SK-N-SH (cell line): ENCODE measurements around the gene TJAP1. TPM values are rescaled to one million over a fixed set of nuclear protein-coding genes. Genes with fewer than 3 reads are reported as not detected.
A peak's percentile ranks its signal among the peaks of the same experiment; 100 is the strongest.

Experiments
- CTCF ChIA-PET: fragments of 300-600, 350-600 bp; formaldehyde crosslinking; extraction: SDS; loops from one replicate; lab custom pipeline; 2021; lab: Yijun Ruan, JAX
- POLR2A ChIA-PET: fragments of 350-600 bp; sonication (Branson Sonifier 250); formaldehyde crosslinking; extraction: SDS; loops from one replicate; lab custom pipeline; 2020; ENCODE audit warnings: antibody characterized with exemption, inconsistent platforms; lab: Yijun Ruan, JAX
- DNase-seq: peaks from one replicate; pipeline ENCODE4 v3.0.0; 2012
- H2AFZ ChIP-seq: fragments of 200-600 bp; sonication (generic); 2 replicates; pipeline ENCODE4 v1.8.1; 2016; ENCODE audit warnings: antibody characterized with exemption, mild to moderate bottlenecking, low read depth
- H3F3A ChIP-seq: fragments of 200-600 bp; sonication (generic); replicated peaks from 2 replicates; pipeline ENCODE3; 2016; ENCODE audit warnings: antibody characterized with exemption, mild to moderate bottlenecking; ENCODE audit not compliant: insufficient read depth
- H3K27ac ChIP-seq, 2 experiments: fragments of 200-500 bp in 1 of 2; fragments of 200-600 bp in 1 of 2; sonication (Bioruptor generic) in 1 of 2; sonication (generic), shearing (Covaris generic) in 1 of 2; 2 replicates each; pipeline versions ENCODE4 v1.5.1 to v1.6.1; 2014 to 2016; ENCODE audit warnings: low read depth in 2 of 2, inconsistent platforms in 1 of 2, low read length in 1 of 2, mild to moderate bottlenecking in 1 of 2, mixed read lengths in 1 of 2
- H3K27me3 ChIP-seq: fragments of 200-600 bp; sonication (generic), shearing (Covaris generic); 2 replicates; pipeline ENCODE4 v1.6.1; 2016; ENCODE audit warnings: mixed run types; ENCODE audit not compliant: insufficient read depth
- H3K36me3 ChIP-seq, 2 experiments: fragments of 200-500 bp in 1 of 2; fragments of 200-600 bp in 1 of 2; sonication (Bioruptor generic) in 1 of 2; sonication (generic) in 1 of 2; replicated peaks in 1 of 2; 2 replicates each; pipeline versions ENCODE3 to v1.5.1; 2014 to 2016; ENCODE audit warnings: low read length in 1 of 2, mild to moderate bottlenecking in 1 of 2; ENCODE audit not compliant: insufficient read depth in 2 of 2, control insufficient read depth in 1 of 2
- H3K4me1 ChIP-seq, 2 experiments: fragments of 200-500 bp in 1 of 2; fragments of 200-600 bp in 1 of 2; sonication (Bioruptor generic) in 1 of 2; sonication (generic), shearing (Covaris generic) in 1 of 2; 2 replicates each; pipeline versions ENCODE4 v1.5.1 to v1.6.1; 2014 to 2016; ENCODE audit warnings: low read depth in 1 of 2, low read length in 1 of 2, mixed run types in 1 of 2; ENCODE audit not compliant: insufficient read depth in 2 of 2, control insufficient read depth in 1 of 2
- H3K4me2 ChIP-seq: fragments of 200-600 bp; sonication (generic), shearing (Covaris generic); 2 replicates; pipeline ENCODE4 v1.6.1; 2017; ENCODE audit warnings: mixed run types
- H3K4me3 ChIP-seq, 2 experiments: fragments of 200-500 bp in 1 of 2; fragments of 200-600 bp in 1 of 2; sonication (Bioruptor generic) in 1 of 2; sonication (generic), shearing (Covaris generic) in 1 of 2; 2 replicates each; pipeline versions ENCODE4 v1.5.1 to v1.8.1; 2014 to 2016; ENCODE audit warnings: low read depth in 2 of 2, inconsistent platforms in 1 of 2, low read length in 1 of 2, mild to moderate bottlenecking in 1 of 2, mixed read lengths in 1 of 2, moderate library complexity in 1 of 2
- H3K79me2 ChIP-seq: fragments of 200-600 bp; sonication (generic); 2 replicates; pipeline ENCODE4 v1.8.1; 2017; ENCODE audit warnings: mild to moderate bottlenecking; ENCODE audit not compliant: insufficient read depth
- H3K9ac ChIP-seq: fragments of 200-600 bp; sonication (generic); 2 replicates; pipeline ENCODE4 v1.6.1; 2017; ENCODE audit warnings: mixed run types
- H3K9me2 ChIP-seq: fragments of 200-600 bp; sonication (generic); 2 replicates; pipeline ENCODE4 v1.6.1; 2017; ENCODE audit warnings: mixed run types
- H3K9me3 ChIP-seq: fragments of 200-600 bp; sonication (generic); 2 replicates; pipeline ENCODE4 v1.6.1; 2017; ENCODE audit warnings: mixed run types, mild to moderate bottlenecking, moderate library complexity
- H4K20me1 ChIP-seq: fragments of 200-600 bp; sonication (generic); 2 replicates; pipeline ENCODE4 v1.6.1; 2017; ENCODE audit warnings: mild to moderate bottlenecking, mixed run types; ENCODE audit not compliant: insufficient read depth
- CTCF ChIP-seq: fragments of 200-600 bp; sonication (generic); IDR thresholded peaks from 2 replicates; pipeline ENCODE4 v1.6.1; 2017; ENCODE audit warnings: antibody characterized with exemption, mild to moderate bottlenecking, moderate library complexity
- EP300 ChIP-seq, 2 experiments: IDR thresholded peaks; 2 replicates each; pipeline versions ENCODE4 v1.4.0 to v1.6.1; 2012; ENCODE audit warnings: borderline replicate concordance in 1 of 2, low read depth in 1 of 2, low read length in 1 of 2
- FOXJ3 ChIP-seq: sonication (generic); formaldehyde crosslinking; IDR thresholded peaks from 2 replicates; pipeline ENCODE4 v1.5.1; 2020; ENCODE audit warnings: mild to moderate bottlenecking, missing genetic modification reagents
- GABPA ChIP-seq: IDR thresholded peaks from 2 replicates; pipeline ENCODE4 v1.4.0; 2012; ENCODE audit warnings: low read depth, mild to moderate bottlenecking
- MXI1 ChIP-seq: IDR thresholded peaks from 2 replicates; pipeline ENCODE4 v1.6.1; 2012; ENCODE audit warnings: mild to moderate bottlenecking, low read depth, low read length, improper control_type of control experiment
- NFIC ChIP-seq: IDR thresholded peaks from 2 replicates; pipeline ENCODE4 v1.4.0; 2012; ENCODE audit warnings: borderline replicate concordance
- NRF1 ChIP-seq: IDR thresholded peaks from 2 replicates; pipeline ENCODE4 v1.6.1; 2012; ENCODE audit warnings: low read depth, mild to moderate bottlenecking, low read length
- RAD21 ChIP-seq: IDR thresholded peaks from 2 replicates; pipeline ENCODE4 v1.6.1; 2012; ENCODE audit warnings: mild to moderate bottlenecking, low read length
- RCOR1 ChIP-seq: fragments of 150-350 bp; IDR thresholded peaks from 2 replicates; pipeline ENCODE4 v1.6.1; 2017; ENCODE audit warnings: antibody characterized with exemption, low read length
- RXRA ChIP-seq: IDR thresholded peaks from 2 replicates; pipeline ENCODE4 v1.4.0; 2012; ENCODE audit warnings: low read depth, mild to moderate bottlenecking, borderline replicate concordance
- SIN3A ChIP-seq: IDR thresholded peaks from 2 replicates; pipeline ENCODE4 v1.6.1; 2012; ENCODE audit warnings: low read depth, mild to moderate bottlenecking, low read length, moderate library complexity, borderline replicate concordance
- SMC3 ChIP-seq: IDR thresholded peaks from 2 replicates; pipeline ENCODE4 v1.6.1; 2012; ENCODE audit warnings: low read depth, low read length, improper control_type of control experiment
- WGBS: methylation state at CpG from one replicate; pipeline ENCODE4 v1.1.6; 2017; ENCODE audit warnings: low lambda C conversion rate; 5-methylcytosine and 5-hydroxymethylcytosine counted together
- polyA plus RNA-seq, 3 experiments: library from polyadenylated mRNA; depleted of rRNA; stranded (reverse); fragments of >200 nt; gene quantifications; 2 replicates each; pipeline ENCODE4 v1.2.3, GENCODE V29; 2012

Gene TJAP1
- polyA plus RNA-seq, 1 of the 3 experiments (the other 2 are of a cell fraction): 39.5 TPM

- TF ChIP-seq CTCF: no peak
- no peak for TF ChIP-seq FOXJ3 (CRISPR knock-in tag)
- TF ChIP-seq RCOR1: no peak
- no peak for TF ChIP-seq SIN3A
- TF ChIP-seq NFIC: no peak
- TF ChIP-seq EP300 (IDR thresholded peaks at IDR 0.05; ENCODE audit: borderline replicate concordance in 1 of 2, low read depth in 1 of 2, low read length in 1 of 2): no peak
- TF ChIP-seq RXRA: no peak
These were observed 28.8 kb downstream of the TJAP1 start (continued) for GRCh38 chr6:43506171-43506570.

DNA sequence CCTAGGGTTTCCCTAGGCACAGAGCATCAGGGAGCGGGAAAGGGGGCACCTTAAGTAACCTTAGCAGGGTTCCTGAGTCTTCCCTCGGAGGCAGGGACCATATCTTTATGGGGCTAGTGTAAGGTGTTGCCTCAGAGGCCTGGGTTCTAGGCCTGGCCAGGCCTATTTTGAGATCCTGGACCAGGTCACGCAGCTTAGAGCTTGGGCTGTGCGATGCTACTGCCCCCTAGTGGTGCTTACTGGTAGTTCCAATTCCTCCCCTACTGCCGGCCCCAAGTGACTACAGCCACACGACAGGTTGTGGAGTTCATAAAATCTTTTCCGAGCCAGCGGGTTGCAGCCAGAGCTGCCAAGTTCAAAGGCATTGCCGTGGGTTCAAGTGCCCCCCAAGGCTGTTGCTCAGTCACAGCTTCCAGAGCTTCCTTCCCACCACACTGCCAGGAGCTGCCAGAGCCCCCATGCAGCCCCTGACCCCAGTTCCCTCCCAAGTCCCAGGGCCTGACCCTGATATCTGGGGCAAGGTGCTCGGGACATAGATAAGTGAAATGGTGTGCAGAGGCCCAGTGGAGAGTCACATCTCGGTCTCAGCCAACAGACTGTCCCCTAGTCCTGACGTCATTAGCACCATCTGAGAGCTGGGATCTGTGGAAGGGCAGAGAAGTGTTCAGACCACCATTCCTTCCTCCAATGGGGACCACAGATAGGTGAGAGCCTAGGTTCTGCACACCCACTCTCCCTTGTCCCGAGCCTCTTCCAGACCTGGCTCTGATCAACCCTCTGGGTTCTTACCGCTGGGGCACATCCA lies 29.5 kb downstream of the TJAP1 start:
- H3K4me3 ChIP-seq: no peak overlapping the region; a peak in 1 of 4 replicates
- H3K4me2 ChIP-seq: no peak overlapping the region
- no peaks in the 10 kb centered on the region for H3K27me3 ChIP-seq
- no peak overlapping the region; a peak in 1 of 4 replicates for H3K27ac ChIP-seq
- 0 out of 2 replicates have a peak, but pooled peaks cover 4% of the 10 kb centered on the region for H4K20me1 ChIP-seq
- peak; percentile 89 for DNase-seq
- no peaks in the 10 kb centered on the region for H3K79me2 ChIP-seq
- H3K9me2 ChIP-seq: no peaks in the 10 kb centered on the region
- POLR2A ChIA-PET: interaction anchor here (1.0 to 2.5 kb wide), 3 partner anchors 10 to 73 kb away, joined by 3 to 8 read pairs (median 6); partner anchors contain the start of genes POLR1C and YIPF3
- H2AFZ ChIP-seq: no peak overlapping the region
- H3K36me3 ChIP-seq: peaks cover 7 to 43% of the 10 kb centered on the region in 2 experiments
- peaks cover 14% of the 10 kb centered on the region for H3F3A ChIP-seq
- WGBS: 38% methylated on average over 10 of the region's 14 CpGs
- H3K9me3 ChIP-seq: no peaks in the 10 kb centered on the region
- TF ChIP-seq CTCF (peak; percentile 91), MXI1 (peak; percentile 43; the same call in 1 of the 2 replicates), EP300 (IDR thresholded peaks at IDR 0.05; ENCODE audit: borderline replicate concordance in 1 of 2, low read depth in 1 of 2, low read length in 1 of 2) (0 out of 4 replicates have a peak, but pooled peaks of 1 of the 2 experiments have one; percentile 16), SMC3 (peak; percentile 85), GABPA (no peak), NRF1 (no peak), RCOR1 (peak; percentile 47; the same call in 1 of the 2 replicates), RAD21 (peak; percentile 94)
- TF ChIP-seq, all 33 proteins: peak for 6
- Histone ChIP-seq H3K9ac (no peak overlapping the region), H3K4me1 (peaks cover 0 to 26% of the 10 kb centered on the region in 2 experiments; a peak in 1 of 4 replicates)
- CTCF ChIA-PET: interaction anchor here (0.6 to 22.4 kb wide), 49 partner anchors 10 to 431 kb away, joined by 3 to 382 read pairs (median 4); partner anchors contain the start of genes DLK2, DNPH1, POLR1C and PTK7
